Right lobe of liver (tissue), 6 donors: Measurements from ENCODE around the gene ANGPTL2. TPM values are rescaled to one million over a fixed set of nuclear protein-coding genes. Genes with fewer than 3 reads are reported as not detected.
"Not testable (repeated sequence)": the region's sequence is repeated elsewhere in the genome, so short reads cannot be mapped to it uniquely, and the experiment has no call there.

Experiments
- ATAC-seq, 4 donors: fragments of 200-7000 bp; cut with Tn5 transposase; one replicate each; pipeline ENCODE4 v1.9.1; 2020; ENCODE audit warnings: mild to moderate bottlenecking in 4 of 4, moderate library complexity in 4 of 4
- DNase-seq, 3 donors: peaks; one replicate each; pipeline ENCODE4 v3.0.0-alpha.2; 2020
- H3K27ac ChIP-seq, 3 donors: fragments of 200-600 bp; one replicate each; pipeline ENCODE4 v1.8.0; 2022
- H3K27me3 ChIP-seq, 2 donors: fragments of 200-600 bp; one replicate each; pipeline ENCODE4 v1.8.0; 2022
- H3K36me3 ChIP-seq, 4 donors: fragments of 200-600 bp; sonication (generic) in 1 of 4; one replicate each; pipeline versions ENCODE4 v1.5.1 to v1.8.0; 2017 to 2022; ENCODE audit warnings: control low read depth in 1 of 4
- H3K4me1 ChIP-seq, 4 donors: fragments of 200-600 bp; sonication (generic) in 1 of 4; one replicate each; pipeline versions ENCODE4 v1.5.1 to v1.8.0; 2017 to 2022; ENCODE audit warnings: control low read depth in 1 of 4
- H3K4me3 ChIP-seq, 3 donors: fragments of 200-600 bp; one replicate each; pipeline ENCODE4 v1.8.0; 2022
- H3K9me3 ChIP-seq, 4 donors: fragments of 200-600 bp; sonication (generic) in 1 of 4; one replicate each; pipeline versions ENCODE4 v1.5.1 to v1.8.0; 2017 to 2022; ENCODE audit warnings: control low read depth in 1 of 4
- CTCF ChIP-seq, 4 donors: fragments of 200-600 bp in 3 of 4; fragments of 450-650 bp in 1 of 4; IDR thresholded peaks; one replicate each; pipeline versions ENCODE4 v1.5.1 to v1.8.0; 2016 to 2022; ENCODE audit warnings: antibody characterized with exemption in 4 of 4, mild to moderate bottlenecking in 2 of 4
- POLR2A ChIP-seq: fragments of 450-650 bp; IDR thresholded peaks from one replicate; pipeline ENCODE4 v1.6.1; 2017; ENCODE audit warnings: antibody characterized with exemption, mild to moderate bottlenecking
- WGBS: methylation state at CpG from one replicate; pipeline ENCODE4 v1.1.6; 2018; ENCODE audit warnings: low coverage, low lambda C conversion rate; ENCODE audit not compliant: insufficient coverage; ENCODE audit errors: missing lambda C conversion rate; 5-methylcytosine and 5-hydroxymethylcytosine counted together
- intact Hi-C, 2 donors: fragments of 100-400 bp; cut with DNase I; formaldehyde crosslinking; loops; one replicate each; pipeline versions ENCODE4 v1.11.2 to v1.14.1; 2022
- total RNA-seq, 6 experiments: library from RNA; depleted of rRNA in 2 of 6; stranded (reverse); fragments of >200 nt in 2 of 6; fragmentation: NEBNext Ultra II Directional in 3 of 6; extraction: Animal tissue kit (Norgen Biotek cat#: 25700) in 3 of 6; gene quantifications; one replicate each; pipeline versions ENCODE4 v1.1.0 to v1.2.4, GENCODE V29; 2016 to 2023
- donor health status: DM: no; HTN: yes; CAD: no.
- donor health status: DM: no; HTN: no; CAD: no.
- donor health status: DM: no; HTN: no; CAD: no.
- donor health status: DM: no; HTN: yes; CAD: no.
- donor health status: DM: no; HTN: yes; CAD: no.

The ANGPTL2 gene
- total RNA-seq, 6 experiments from 2014 or later = 2.1 to 6.3 (median 3.0) TPM

- H3K27ac ChIP-seq = no peak overlapping the region
- no peaks in the 10 kb centered on the region for H3K36me3 ChIP-seq
- no CpG with 5 or more reads among the region's 7 CpGs for WGBS
- intact Hi-C loops = no loop called here
- no peaks in the 10 kb centered on the region for H3K27me3 ChIP-seq
- ATAC-seq (no peak), DNase-seq (no peak)
- H3K4me3 ChIP-seq = no peak overlapping the region
- no peak for TF ChIP-seq POLR2A
- TF ChIP-seq CTCF (IDR thresholded peaks at IDR 0.05) = no peak
- no peaks in the 10 kb centered on the region for H3K4me1 ChIP-seq
- H3K9me3 ChIP-seq = no peaks in the 10 kb centered on the region
Measured at GRCh38 chr9:127149010-127149409, 26.6 kb upstream of the ANGPTL2 start.

DNA sequence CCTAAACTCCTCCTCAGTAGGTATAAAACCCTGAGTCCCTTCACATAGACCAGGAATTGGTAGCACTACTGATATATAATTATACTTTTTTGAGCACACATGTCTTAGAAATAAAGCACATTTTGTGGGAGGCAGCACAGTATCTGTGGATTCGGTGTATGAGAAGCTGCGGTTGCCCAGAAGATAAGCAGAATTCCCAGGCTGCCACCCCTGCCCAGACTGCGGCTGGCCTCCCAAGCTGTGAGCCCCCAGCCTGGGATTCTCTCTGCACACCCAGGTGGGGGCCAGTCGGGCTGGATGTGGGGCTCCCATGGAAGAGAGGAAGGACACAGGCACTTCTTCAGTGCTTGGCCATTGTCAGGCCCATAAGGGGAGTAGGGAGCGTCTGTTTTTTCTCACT, 25.6 kb upstream of the ANGPTL2 start:
- Histone ChIP-seq H3K4me1 (no peaks in the 10 kb centered on the region), H3K27me3 (no peaks in the 10 kb centered on the region), H3K27ac (no peak overlapping the region), H3K9me3 (no peaks in the 10 kb centered on the region), H3K36me3 (no peaks in the 10 kb centered on the region), H3K4me3 (no peak overlapping the region)
- DNase-seq = no peak
- ATAC-seq = no peak
- intact Hi-C loops = no loop called here
- TF ChIP-seq POLR2A = no peak
- TF ChIP-seq CTCF (IDR thresholded peaks at IDR 0.05) = no peak
- 80% methylated on average over 2 of the region's 5 CpGs for WGBS

GRCh38 chr9:127147251-127147650, 24.8 kb upstream of the ANGPTL2 start:
- no peaks in the 10 kb centered on the region for H3K27me3 ChIP-seq
- TF ChIP-seq CTCF (IDR thresholded peaks at IDR 0.05) = no peak
- no peak for TF ChIP-seq POLR2A
- 85% methylated on average over 2 of the region's 2 CpGs for WGBS
- intact Hi-C loops = no loop called here
- no peaks in the 10 kb centered on the region for H3K4me1 ChIP-seq
- H3K36me3 ChIP-seq = no peaks in the 10 kb centered on the region
- H3K9me3 ChIP-seq = no peaks in the 10 kb centered on the region
- no peak overlapping the region for H3K27ac ChIP-seq
- DNase-seq (no peak), ATAC-seq (no peak)
- H3K4me3 ChIP-seq = no peak overlapping the region

- H3K27me3 ChIP-seq, intact Hi-C loops, DNase-seq, ATAC-seq, H3K4me3 ChIP-seq, H3K27ac ChIP-seq, H3K36me3 ChIP-seq, H3K9me3 ChIP-seq, H3K4me1 ChIP-seq: not testable (repeated sequence)
Measured at GRCh38 chr9:127146841-127147240, 24.4 kb upstream of the ANGPTL2 start.

- no peaks in the 10 kb centered on the region for H3K9me3 ChIP-seq
- H3K4me3 ChIP-seq = no peak overlapping the region
- 96% methylated on average over 6 of the region's 8 CpGs for WGBS
- DNase-seq = no peak
- no peaks in the 10 kb centered on the region for H3K27me3 ChIP-seq
- TF ChIP-seq POLR2A = no peak
- TF ChIP-seq CTCF (IDR thresholded peaks at IDR 0.05) = no peak
- intact Hi-C loops = no loop called here
- peaks cover 0 to 6% (median 0%) of the 10 kb centered on the region in 4 donors for H3K4me1 ChIP-seq
- no peak overlapping the region for H3K27ac ChIP-seq
- no peak for ATAC-seq
- no peaks in the 10 kb centered on the region for H3K36me3 ChIP-seq
Measured at GRCh38 chr9:127144670-127145445, 22.4 kb upstream of the ANGPTL2 start.
